ENCODE data around the gene TTC28. TPM values are rescaled to one million over a fixed set of nuclear protein-coding genes. Genes with fewer than 3 reads are reported as not detected.

The TTC28 gene
- total and polyA plus RNA-seq, 7 donors: 1.2 to 12.1 (median 3.5) TPM

DNA sequence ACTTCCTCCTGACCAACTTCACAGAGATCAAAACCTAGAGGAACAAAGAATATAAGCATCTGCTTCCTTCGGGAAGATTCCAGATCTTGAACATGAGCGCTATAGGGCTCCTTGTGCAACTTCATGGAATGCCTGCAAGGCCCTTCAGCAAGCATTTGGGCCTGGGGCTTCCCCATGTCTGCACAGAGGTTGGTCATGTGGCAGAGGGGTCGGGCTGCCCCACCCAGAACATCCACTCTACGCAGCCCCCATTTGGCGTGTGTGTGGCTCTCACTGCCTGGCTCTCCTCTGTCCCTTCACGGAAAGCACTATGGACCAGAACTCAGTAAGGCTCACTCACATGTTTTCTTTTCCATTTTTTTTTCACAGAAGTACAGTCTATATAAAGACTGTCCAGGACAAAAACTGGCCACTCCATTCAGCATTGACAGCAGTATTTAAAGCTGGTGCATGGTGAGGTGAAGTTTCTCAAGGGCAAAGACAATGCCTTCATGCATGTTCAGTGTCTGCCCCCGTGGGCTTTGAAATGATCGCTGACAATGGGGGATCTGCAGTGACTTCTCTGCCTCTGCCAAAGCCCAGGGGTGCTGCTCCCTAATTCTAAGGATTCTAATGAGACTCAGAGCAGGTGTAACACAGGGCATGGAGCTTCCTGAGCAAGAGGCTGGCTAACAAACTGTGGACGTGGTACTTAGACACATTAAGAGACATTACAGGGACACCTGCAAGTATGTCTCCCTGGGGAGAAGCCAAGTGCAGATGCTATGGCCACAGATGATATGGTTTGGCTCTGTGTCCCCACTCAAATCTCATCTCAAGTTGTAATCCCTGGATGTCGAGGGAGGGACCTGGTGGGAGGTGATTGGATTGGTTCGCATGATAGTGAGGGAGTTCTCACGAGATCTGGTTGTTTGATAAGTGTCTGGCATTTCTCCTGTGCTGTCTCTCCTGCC, 694.0 kb downstream of the TTC28 start:
- WGBS, 3 donors: 90 to 91% (median 91%) methylated on average over 12 of the region's 12 CpGs
- ATAC-seq (no peak), DNase-seq (no peak)
- no peak overlapping the region for H3K4me3 ChIP-seq
- intact Hi-C loops (cut with DNase I): no loop called here
- H3K27ac ChIP-seq: peak overlapping the region; percentile 9
- no peaks in the 10 kb centered on the region for H3K9me3 ChIP-seq
- no peak for TF ChIP-seq CTCF (IDR thresholded peaks at IDR 0.05)
- H3K4me1 ChIP-seq: no peaks in the 10 kb centered on the region
- no peaks in the 10 kb centered on the region for H3K27me3 ChIP-seq (ENCODE audit: insufficient read depth in 3 of 3, low read length in 2 of 3)
- peaks cover 0 to 44% of the 10 kb centered on the region in 2 donors for H3K36me3 ChIP-seq (ENCODE audit: insufficient read depth in 1 of 2, low read depth in 1 of 2)

GRCh38 chr22:27984723-27985122, 694.9 kb downstream of the TTC28 start:
- Histone ChIP-seq H3K27ac (peak overlapping the region; percentile 9), H3K4me1 (no peaks in the 10 kb centered on the region), H3K9me3 (no peaks in the 10 kb centered on the region), H3K27me3 (ENCODE audit: insufficient read depth in 3 of 3, low read length in 2 of 3) (no peaks in the 10 kb centered on the region), H3K36me3 (ENCODE audit: insufficient read depth in 1 of 2, low read depth in 1 of 2) (peaks cover 0 to 43% of the 10 kb centered on the region in 2 donors), H3K4me3 (no peak overlapping the region)
- no peak for TF ChIP-seq CTCF (IDR thresholded peaks at IDR 0.05)
- ATAC-seq (peak; percentile 72 to 90 (median 84)), DNase-seq (no peak)
- intact Hi-C loops (cut with DNase I): no loop called here
- WGBS, 3 donors: 32 to 51% (median 45%) methylated on average over 9 of the region's 9 CpGs

GRCh38 chr22:27984001-27984695, 695.5 kb downstream of the TTC28 start:
- TF ChIP-seq CTCF (IDR thresholded peaks at IDR 0.05): no peak
- H3K4me1 ChIP-seq: no peaks in the 10 kb centered on the region
- no peaks in the 10 kb centered on the region for H3K9me3 ChIP-seq
- H3K27me3 ChIP-seq (ENCODE audit: insufficient read depth in 3 of 3, low read length in 2 of 3): no peaks in the 10 kb centered on the region
- intact Hi-C loops (cut with DNase I): no loop called here
- H3K27ac ChIP-seq: no peak overlapping the region
- H3K36me3 ChIP-seq (ENCODE audit: insufficient read depth in 1 of 2, low read depth in 1 of 2): peaks cover 0 to 41% of the 10 kb centered on the region in 2 donors
- no peak for DNase-seq
- 75 to 79% (median 77%) methylated on average over 10 of the region's 10 CpGs for WGBS, 3 donors
- no peak for ATAC-seq
- H3K4me3 ChIP-seq: no peak overlapping the region

- no peak for TF ChIP-seq CTCF (IDR thresholded peaks at IDR 0.05)
- Histone ChIP-seq H3K4me1 (no peaks in the 10 kb centered on the region), H3K9me3 (no peaks in the 10 kb centered on the region), H3K4me3 (no peak overlapping the region), H3K36me3 (ENCODE audit: insufficient read depth in 1 of 2, low read depth in 1 of 2) (peaks cover 0 to 41% of the 10 kb centered on the region in 2 donors), H3K27ac (no peak overlapping the region), H3K27me3 (ENCODE audit: insufficient read depth in 3 of 3, low read length in 2 of 3) (no peaks in the 10 kb centered on the region)
- WGBS, 3 donors: 85 to 93% (median 88%) methylated on average over 15 of the region's 15 CpGs
- ATAC-seq (no peak), DNase-seq (no peak)
- intact Hi-C loops (cut with DNase I): no loop called here
Observed at GRCh38 chr22:27983361-27983791, 696.3 kb downstream of the TTC28 start.

Measured in psoas muscle (tissue), 8 donors.